Measurements from ENCODE around the gene JARID2. TPM values are rescaled to one million over a fixed set of nuclear protein-coding genes. Genes with fewer than 3 reads are reported as not detected.

Gene JARID2
- total RNA-seq, 1 experiment from 2014 or later = 23.6 TPM

GRCh38 chr6:15569035-15569995 is 323.4 kb downstream of the JARID2 start:
- H3K4me1 ChIP-seq (ENCODE audit: control insufficient read depth in 1 of 2, insufficient read depth in 2 of 2, low read length in 2 of 2) = no peaks in the 10 kb centered on the region
- BruUV-seq (replicated peaks) = no TSS peak
- H3K79me2 ChIP-seq (ENCODE audit: insufficient read depth, low read length) = no peaks in the 10 kb centered on the region
- ChIA-PET RAD21 (ENCODE audit: low non-redundant PET in 1 of 2, low total read pairs in 2 of 2, uncharacterized antibody in 2 of 2, unreplicated experiment in 2 of 2) (no interaction called here), POLR2A (no interaction called here), CTCF (no interaction called here)
- no peaks in the 10 kb centered on the region for H3K9me3 ChIP-seq (ENCODE audit: control insufficient read depth in 1 of 2, insufficient read depth in 1 of 2, low read depth in 1 of 2, low read length in 2 of 2)
- ATAC-seq = no peak
- no peaks in the 10 kb centered on the region for H3K9me2 ChIP-seq (ENCODE audit: insufficient read depth)
- no peak overlapping the region for H3K9ac ChIP-seq (ENCODE audit: low read length)
- no peak overlapping the region for H3K4me3 ChIP-seq (replicated peaks in 1 of 2; ENCODE audit: low read depth in 1 of 2, low read length in 2 of 2)
- H3K27ac ChIP-seq (ENCODE audit: low read depth, low read length) = no peak overlapping the region
- no peak overlapping the region for H2AFZ ChIP-seq (ENCODE audit: low read depth, low read length, poor library complexity, severe bottlenecking)
- no peaks in the 10 kb centered on the region for H3K36me3 ChIP-seq (ENCODE audit: control insufficient read depth in 1 of 2, insufficient read depth in 2 of 2, low read length in 2 of 2)
- no peak for DNase-seq (ENCODE audit: low read depth, low spot score)
- H3K4me2 ChIP-seq (ENCODE audit: low read length) = no peak overlapping the region
- TF ChIP-seq SRF (IDR thresholded peaks at IDR 0.05; ENCODE audit: low read depth) (no peak), POLR2AphosphoS5 (IDR thresholded peaks at IDR 0.05; ENCODE audit: low read depth, low read length) (no peak), EZH2 (IDR thresholded peaks at IDR 0.05) (no peak), RAD21 (IDR thresholded peaks at IDR 0.05; ENCODE audit: low read depth) (no peak), EZH2phosphoT487 (IDR thresholded peaks at IDR 0.05; ENCODE audit: borderline replicate concordance) (no peak)
- intact Hi-C loops (cut with micrococcal nuclease) = no loop called here
- no peaks in the 10 kb centered on the region for H4K20me1 ChIP-seq (ENCODE audit: insufficient read depth)
- H3K27me3 ChIP-seq (ENCODE audit: insufficient read depth, low read length) = no peaks in the 10 kb centered on the region

- no TSS peak for BruUV-seq (replicated peaks)
- H3K9me2 ChIP-seq (ENCODE audit: insufficient read depth) = no peaks in the 10 kb centered on the region
- no peak overlapping the region for H2AFZ ChIP-seq (ENCODE audit: low read depth, low read length, poor library complexity, severe bottlenecking)
- ChIA-PET CTCF (no interaction called here), POLR2A (no interaction called here), RAD21 (ENCODE audit: low non-redundant PET in 1 of 2, low total read pairs in 2 of 2, uncharacterized antibody in 2 of 2, unreplicated experiment in 2 of 2) (no interaction called here)
- DNase-seq (ENCODE audit: low read depth, low spot score) (no peak), ATAC-seq (no peak)
- H3K27me3 ChIP-seq (ENCODE audit: insufficient read depth, low read length) = no peaks in the 10 kb centered on the region
- intact Hi-C loops (cut with micrococcal nuclease) = no loop called here
- H3K36me3 ChIP-seq (ENCODE audit: control insufficient read depth in 1 of 2, insufficient read depth in 2 of 2, low read length in 2 of 2) = no peaks in the 10 kb centered on the region
- H3K79me2 ChIP-seq (ENCODE audit: insufficient read depth, low read length) = no peaks in the 10 kb centered on the region
- no peak overlapping the region for H3K4me2 ChIP-seq (ENCODE audit: low read length)
- H3K27ac ChIP-seq (ENCODE audit: low read depth, low read length) = no peak overlapping the region
- no peak overlapping the region for H3K4me3 ChIP-seq (replicated peaks in 1 of 2; ENCODE audit: low read depth in 1 of 2, low read length in 2 of 2)
- H3K9ac ChIP-seq (ENCODE audit: low read length) = no peak overlapping the region
- TF ChIP-seq ELF1 (IDR thresholded peaks at IDR 0.05; ENCODE audit: borderline replicate concordance, low read depth) (no peak), YY1 (IDR thresholded peaks at IDR 0.05; ENCODE audit: extremely low read depth, insufficient replicate concordance, low read depth, low read length) (no peak), EZH2phosphoT487 (IDR thresholded peaks at IDR 0.05; ENCODE audit: borderline replicate concordance) (no peak), CTCF (IDR thresholded peaks at IDR 0.05 in 2 of 3, conservative IDR thresholded peaks at IDR 0.05 in 1 of 3; ENCODE audit: borderline replicate concordance in 1 of 3, insufficient read depth in 1 of 3, low read depth in 2 of 3, low read length in 2 of 3) (no peak), CEBPB (IDR thresholded peaks at IDR 0.05; ENCODE audit: low read depth) (no peak), ATF3 (IDR thresholded peaks at IDR 0.05) (no peak), EGR1 (IDR thresholded peaks at IDR 0.05; ENCODE audit: low read depth) (no peak), FOSL1 (IDR thresholded peaks at IDR 0.05; ENCODE audit: low read depth) (no peak), ZNF274 (IDR thresholded peaks at IDR 0.05; ENCODE audit: low read depth, low read length) (no peak), POLR2A (IDR thresholded peaks at IDR 0.05; ENCODE audit: borderline replicate concordance, extremely low read depth, insufficient read depth, insufficient read length) (no peak)
- H3K9me3 ChIP-seq (ENCODE audit: control insufficient read depth in 1 of 2, insufficient read depth in 1 of 2, low read depth in 1 of 2, low read length in 2 of 2) = no peaks in the 10 kb centered on the region
- no peaks in the 10 kb centered on the region for H4K20me1 ChIP-seq (ENCODE audit: insufficient read depth)
- H3K4me1 ChIP-seq (ENCODE audit: control insufficient read depth in 1 of 2, insufficient read depth in 2 of 2, low read length in 2 of 2) = no peaks in the 10 kb centered on the region
Measured at GRCh38 chr6:15570171-15570570, 324.3 kb downstream of the JARID2 start.
